Lower leg skin (tissue), 4 donors: ENCODE measurements around the gene FCAR. TPM values are rescaled to one million over a fixed set of nuclear protein-coding genes. Genes with fewer than 3 reads are reported as not detected.
"Not testable (repeated sequence)": the region's sequence is repeated elsewhere in the genome, so short reads cannot be mapped to it uniquely, and the experiment has no call there.

Source experiments
- DNase-seq, 2 donors: peaks; one replicate each; pipeline ENCODE4 v3.0.0-alpha.2; 2019; ENCODE audit warnings: low spot score in 2 of 2
- H3K4me3 ChIP-seq: fragments of 200-600 bp; sonication (generic); 2 replicates; pipeline ENCODE4 v1.5.1; 2017; ENCODE audit warnings: mild to moderate bottlenecking, low read depth; ENCODE audit not compliant: poor library complexity, severe bottlenecking
- POLR2A ChIP-seq, 2 donors: fragments of 450-650 bp; IDR thresholded peaks; one replicate each; pipeline ENCODE4 v1.6.1; 2016 to 2017; ENCODE audit warnings: antibody characterized with exemption in 2 of 2, mild to moderate bottlenecking in 1 of 2, moderate library complexity in 1 of 2
- WGBS, 2 donors: methylation state at CpG; one replicate each; pipeline ENCODE4 v1.1.5; 2018; 5-methylcytosine and 5-hydroxymethylcytosine counted together
- intact Hi-C: fragments of 100-400 bp; cut with DNase I; formaldehyde crosslinking; loops from one replicate; pipeline ENCODE4 v1.15.0; 2023; ENCODE audit warnings: low total_unique reads
- total RNA-seq, 4 donors: library from RNA; depleted of rRNA; stranded (reverse); fragments of >200 nt; gene quantifications; one replicate each; pipeline ENCODE4 v1.1.0, GENCODE V29; 2016
- TF ChIP-seq, protein P1 (sequence below), 3 donors: fragments of 450-650 bp; IDR thresholded peaks; one replicate each; pipeline ENCODE4 v1.5.1; 2016; ENCODE audit warnings: antibody characterized with exemption in 3 of 3, mild to moderate bottlenecking in 3 of 3, moderate library complexity in 2 of 3

Gene FCAR
- total RNA-seq, 4 donors from 2014 or later, result 1.1 TPM; not detected in 3

DNA sequence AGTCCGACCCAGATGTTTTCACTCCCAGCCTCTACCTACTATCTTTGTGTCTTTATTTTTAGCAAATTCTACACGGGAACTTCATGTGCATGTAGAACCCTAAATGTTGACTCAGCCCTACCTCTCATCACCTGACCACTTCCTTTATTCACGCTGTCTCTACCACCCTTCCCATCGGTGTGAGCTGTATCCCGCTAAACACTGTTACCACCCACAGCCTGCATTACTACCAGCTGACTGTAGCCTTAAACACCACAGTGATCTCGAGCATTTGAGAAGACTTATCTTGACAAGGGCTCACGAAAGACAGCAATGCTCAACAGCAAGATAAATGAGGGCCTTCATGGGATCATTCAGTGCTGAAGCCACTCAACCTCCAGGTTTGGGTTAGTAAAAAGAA is 47.0 kb downstream of the FCAR start:
- TF ChIP-seq POLR2A (IDR thresholded peaks at IDR 0.05), result no peak
- TF ChIP-seq, protein P1, sequence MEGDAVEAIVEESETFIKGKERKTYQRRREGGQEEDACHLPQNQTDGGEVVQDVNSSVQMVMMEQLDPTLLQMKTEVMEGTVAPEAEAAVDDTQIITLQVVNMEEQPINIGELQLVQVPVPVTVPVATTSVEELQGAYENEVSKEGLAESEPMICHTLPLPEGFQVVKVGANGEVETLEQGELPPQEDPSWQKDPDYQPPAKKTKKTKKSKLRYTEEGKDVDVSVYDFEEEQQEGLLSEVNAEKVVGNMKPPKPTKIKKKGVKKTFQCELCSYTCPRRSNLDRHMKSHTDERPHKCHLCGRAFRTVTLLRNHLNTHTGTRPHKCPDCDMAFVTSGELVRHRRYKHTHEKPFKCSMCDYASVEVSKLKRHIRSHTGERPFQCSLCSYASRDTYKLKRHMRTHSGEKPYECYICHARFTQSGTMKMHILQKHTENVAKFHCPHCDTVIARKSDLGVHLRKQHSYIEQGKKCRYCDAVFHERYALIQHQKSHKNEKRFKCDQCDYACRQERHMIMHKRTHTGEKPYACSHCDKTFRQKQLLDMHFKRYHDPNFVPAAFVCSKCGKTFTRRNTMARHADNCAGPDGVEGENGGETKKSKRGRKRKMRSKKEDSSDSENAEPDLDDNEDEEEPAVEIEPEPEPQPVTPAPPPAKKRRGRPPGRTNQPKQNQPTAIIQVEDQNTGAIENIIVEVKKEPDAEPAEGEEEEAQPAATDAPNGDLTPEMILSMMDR (IDR thresholded peaks at IDR 0.05), result no peak
- H3K4me3 ChIP-seq, result no peak overlapping the region
- intact Hi-C loops, result no loop called here
- WGBS, 2 donors, result 62 to 68% methylated on average over 7 of the region's 7 CpGs
- DNase-seq, result no peak

DNA sequence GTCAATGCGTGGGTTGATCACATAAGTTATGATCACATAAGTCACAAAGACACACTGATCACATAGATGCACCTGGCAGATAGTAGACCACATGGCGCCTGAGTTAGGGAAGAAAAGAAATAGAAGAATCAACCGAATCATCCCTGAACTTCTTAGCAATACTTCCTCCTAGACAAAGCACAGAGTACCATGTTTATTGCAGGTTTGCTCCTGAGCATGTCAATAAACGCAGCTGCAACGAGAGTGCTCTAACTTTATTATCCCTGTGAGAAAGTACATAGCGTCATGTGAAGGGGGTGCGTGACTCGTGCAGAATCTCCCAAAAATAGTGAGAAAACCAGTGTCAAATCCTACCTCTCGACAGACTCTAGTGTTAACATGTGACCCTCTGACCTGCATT is 49.2 kb downstream of the FCAR start:
- TF ChIP-seq, protein P1 (IDR thresholded peaks at IDR 0.05), result no peak
- no peak for TF ChIP-seq POLR2A (IDR thresholded peaks at IDR 0.05)
- intact Hi-C loops, result no loop called here
- WGBS, 2 donors, result 61 to 62% methylated on average over 9 of the region's 9 CpGs
- no peak for DNase-seq
- H3K4me3 ChIP-seq, result no peak overlapping the region

DNA sequence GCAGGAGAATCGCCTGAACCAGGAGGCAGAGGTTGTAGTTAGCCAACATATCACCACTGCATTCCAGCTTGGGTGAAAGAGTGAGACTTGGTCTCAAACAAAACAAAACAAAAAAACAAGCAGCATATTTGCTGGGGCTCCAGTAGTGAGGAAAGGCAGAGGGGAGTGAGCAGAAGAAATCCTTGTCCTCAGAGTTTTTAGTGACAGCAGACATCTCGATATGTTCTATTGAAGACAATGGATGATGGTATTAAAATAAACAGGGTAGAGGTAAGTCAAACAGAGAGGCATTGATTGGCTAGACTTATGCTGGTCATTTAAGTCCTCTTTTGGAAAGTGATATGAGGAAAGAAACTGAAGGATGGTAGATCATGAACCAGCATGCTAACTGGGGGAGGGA is 54.3 kb downstream of the FCAR start:
- 96 to 98% methylated on average over 2 of the region's 2 CpGs for WGBS, 2 donors
- no peak for DNase-seq
- H3K4me3 ChIP-seq, result no peak overlapping the region
- intact Hi-C loops, result no loop called here
- no peak for TF ChIP-seq POLR2A (IDR thresholded peaks at IDR 0.05)
- TF ChIP-seq, protein P1 (IDR thresholded peaks at IDR 0.05), result no peak

DNA sequence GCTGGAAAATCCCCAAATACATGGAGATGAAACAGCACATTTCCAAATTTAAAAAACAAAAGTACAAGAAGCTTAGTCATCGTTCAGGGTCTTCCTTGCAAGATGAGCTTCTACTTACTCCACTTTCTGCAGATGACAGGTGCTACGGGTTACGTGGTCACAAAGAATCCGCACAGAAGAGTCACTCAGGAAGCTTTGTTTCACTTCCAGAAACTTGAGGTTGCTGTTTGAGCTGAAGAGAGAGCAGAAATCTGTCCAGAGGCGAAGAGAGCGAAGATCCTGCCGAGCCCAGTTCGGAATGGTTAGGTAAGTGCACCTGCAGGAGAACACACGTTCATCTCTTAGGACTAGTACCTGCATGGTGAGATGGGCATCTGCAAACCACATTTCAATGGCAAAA is 63.9 kb downstream of the FCAR start:
- TF ChIP-seq POLR2A (IDR thresholded peaks at IDR 0.05), result no peak
- TF ChIP-seq, protein P1 (IDR thresholded peaks at IDR 0.05), result no peak
- 73 to 76% methylated on average over 9 of the region's 9 CpGs for WGBS, 2 donors
- no peak for DNase-seq
- H3K4me3 ChIP-seq, result no peak overlapping the region
- intact Hi-C loops, result no loop called here

DNA sequence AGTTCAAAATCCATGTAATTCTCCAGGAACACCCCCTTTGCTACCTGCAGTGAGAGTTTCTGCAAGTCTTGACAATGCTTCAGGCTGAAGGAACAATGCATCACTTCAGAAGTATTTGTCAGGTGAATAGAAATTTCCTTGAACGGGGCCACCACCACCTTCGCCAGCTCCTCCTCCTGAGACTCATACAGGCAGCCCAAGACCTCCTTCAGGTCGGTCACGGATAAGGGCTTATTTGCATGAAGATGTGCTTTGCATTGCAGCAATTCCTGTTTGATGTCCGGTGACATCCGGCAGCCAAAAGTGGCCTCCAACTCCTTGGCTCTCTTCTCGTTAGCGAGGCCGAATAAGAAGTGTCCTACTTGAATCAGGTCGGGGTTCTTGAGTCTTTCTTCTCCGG is 64.9 kb downstream of the FCAR start:
- no peak for TF ChIP-seq POLR2A (IDR thresholded peaks at IDR 0.05)
- TF ChIP-seq, protein P1 (IDR thresholded peaks at IDR 0.05), result no peak
- no peak overlapping the region for H3K4me3 ChIP-seq
- DNase-seq, result no peak
- intact Hi-C loops, result no loop called here
- WGBS, 2 donors, result 72 to 74% methylated on average over 11 of the region's 11 CpGs

DNA sequence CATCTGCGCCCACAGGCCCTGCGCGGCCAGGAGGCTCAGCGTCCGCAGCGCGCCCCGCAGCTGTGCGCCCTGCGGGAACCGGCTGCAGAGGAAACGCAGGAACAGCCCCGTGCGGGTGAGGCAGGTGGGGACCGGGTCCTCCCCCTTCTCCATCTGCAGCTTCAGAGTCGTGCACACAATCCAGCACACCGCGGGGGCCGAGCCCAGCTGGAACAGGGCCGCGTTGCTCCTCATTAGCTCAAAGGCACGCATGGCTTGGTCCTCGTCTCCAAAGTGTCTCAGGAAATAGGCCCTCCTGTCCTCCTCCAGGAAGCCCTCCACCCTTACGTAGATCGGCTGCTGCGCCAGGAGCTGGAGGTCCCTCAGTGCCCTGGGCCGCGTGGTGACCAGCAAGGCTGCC is 65.5 kb downstream of the FCAR start:
- DNase-seq, H3K4me3 ChIP-seq, intact Hi-C loops: not testable (repeated sequence)
- 67 to 69% methylated on average over 8 to 21 of the region's 28 CpGs for WGBS, 2 donors

Other genes with a start within 250 kb of the FCAR start
- under 1 TPM; 0.10 to 0.69 (median 0.50) TPM for gene LILRB1, start 243.8 kb upstream of the FCAR start, total RNA-seq
- gene LILRB4, start 211.2 kb upstream of the FCAR start, total RNA-seq, result 1 to 10 TPM in 1 of 4 donors, under 1 TPM in 3; 0.15 to 1.6 (median 0.78) TPM
- not detected for gene KIR3DL3, start 149.8 kb upstream of the FCAR start, total RNA-seq
- gene KIR2DL3, start 135.7 kb upstream of the FCAR start, total RNA-seq, result not detected
- not detected for gene KIR2DL1, start 104.4 kb upstream of the FCAR start, total RNA-seq
- not detected for gene KIR2DL4, start 70.6 kb upstream of the FCAR start, total RNA-seq
- not detected for gene KIR3DL1, start 57.8 kb upstream of the FCAR start, total RNA-seq
- gene KIR2DS4, start 41.6 kb upstream of the FCAR start, total RNA-seq, result not detected
- gene KIR3DL2, start 23.8 kb upstream of the FCAR start, total RNA-seq, result under 1 TPM in 1 of 4 donors, not detected in 3; 0.19 TPM
- gene NCR1, start 31.9 kb downstream of the FCAR start, total RNA-seq, result not detected
- gene NLRP7, start 73.3 kb downstream of the FCAR start, total RNA-seq, result not detected
- 10 to 100 TPM in 1 of 4 donors, 1 to 10 TPM in 3; 1.0 to 10.9 (median 7.4) TPM for gene NLRP2, start 92.1 kb downstream of the FCAR start, total RNA-seq
- 1 to 10 TPM in 2 of 4 donors, under 1 TPM in 2; 0.49 to 8.5 (median 1.3) TPM for gene GP6, start 164.0 kb downstream of the FCAR start, total RNA-seq
- 100 to 1,000 TPM in 3 of 4 donors, 10 to 100 TPM in 1; 93.2 to 146 (median 134) TPM for gene RDH13, start 188.9 kb downstream of the FCAR start, total RNA-seq
- 100 to 1,000 TPM; 394 to 678 (median 540) TPM for gene EPS8L1, start 201.6 kb downstream of the FCAR start, total RNA-seq
- gene PPP1R12C, start 243.4 kb downstream of the FCAR start, total RNA-seq, result 100 to 1,000 TPM in 1 of 4 donors, 10 to 100 TPM in 3; 55.5 to 103 (median 79.4) TPM